Keratinocyte (primary cell): ENCODE measurements around the gene PDZD2. TPM values are rescaled to one million over a fixed set of nuclear protein-coding genes. Genes with fewer than 3 reads are reported as not detected.

ENCODE experiments used
- DNase-seq: peaks from one replicate; pipeline ENCODE4 v3.0.0-alpha.2; 2011; ENCODE audit warnings: low read depth, missing footprints, low spot score
- FAIRE-seq: peaks from 2 replicates; lab custom pipeline; 2011; peaks lifted over from hg19 to GRCh38; lab: Jason Lieb, UNC
- H2AFZ ChIP-seq: 2 replicates; pipeline ENCODE4 v1.6.0; 2012; ENCODE audit warnings: low read length, control low read depth, inconsistent platforms; ENCODE audit not compliant: control insufficient read depth
- H3K27ac ChIP-seq: 2 replicates; pipeline ENCODE4 v1.5.1; 2011; ENCODE audit warnings: low read length; ENCODE audit not compliant: control insufficient read depth, insufficient read depth
- H3K27me3 ChIP-seq: 3 replicates; pipeline ENCODE4 v1.6.0; 2011; ENCODE audit warnings: low read length; ENCODE audit not compliant: control insufficient read depth, insufficient read depth; ENCODE audit errors: extremely low read depth
- H3K36me3 ChIP-seq, 2 experiments: 2 replicates in 1 of 2; 3 replicates in 1 of 2; pipeline ENCODE4 v1.5.1; 2011; ENCODE audit warnings: low read length in 2 of 2, mild to moderate bottlenecking in 1 of 2; ENCODE audit not compliant: control insufficient read depth in 2 of 2, insufficient read depth in 2 of 2; ENCODE audit errors: extremely low read depth in 1 of 2
- H3K4me1 ChIP-seq: 3 replicates; pipeline ENCODE4 v1.5.1; 2011; ENCODE audit warnings: low read length; ENCODE audit not compliant: control insufficient read depth, insufficient read depth; ENCODE audit errors: extremely low read depth
- H3K4me2 ChIP-seq: 3 replicates; pipeline ENCODE4 v1.6.0; 2011; ENCODE audit warnings: low read depth, low read length; ENCODE audit not compliant: control insufficient read depth, insufficient read depth; ENCODE audit errors: extremely low read depth
- H3K4me3 ChIP-seq, 3 experiments: fragments of 200-600 bp in 1 of 3; sonication (generic) in 1 of 3; 2 replicates in 2 of 3; 3 replicates in 1 of 3; pipeline ENCODE4 v1.5.1; 2011 to 2016; ENCODE audit warnings: low read length in 3 of 3, mild to moderate bottlenecking in 3 of 3, control low read depth in 2 of 3, inconsistent platforms in 1 of 3, low read depth in 1 of 3, mixed read lengths in 1 of 3, mixed run types in 1 of 3, moderate library complexity in 1 of 3; ENCODE audit not compliant: control insufficient read depth in 2 of 3, insufficient read depth in 2 of 3; ENCODE audit errors: extremely low read depth in 1 of 3
- H3K79me2 ChIP-seq: 2 replicates; pipeline ENCODE4 v1.6.0; 2012; ENCODE audit warnings: low read length; ENCODE audit not compliant: control insufficient read depth, insufficient read depth
- H3K9ac ChIP-seq: 3 replicates; pipeline ENCODE4 v1.6.0; 2011; ENCODE audit warnings: low read length; ENCODE audit not compliant: control insufficient read depth, insufficient read depth; ENCODE audit errors: extremely low read depth
- H3K9me1 ChIP-seq: 3 replicates; pipeline ENCODE4 v1.6.0; 2011; ENCODE audit warnings: low read length; ENCODE audit not compliant: control insufficient read depth, insufficient read depth; ENCODE audit errors: extremely low read depth
- H3K9me3 ChIP-seq: 2 replicates; pipeline ENCODE4 v1.5.1; 2012; ENCODE audit warnings: low read depth, low read length; ENCODE audit not compliant: control insufficient read depth
- H4K20me1 ChIP-seq: 3 replicates; pipeline ENCODE4 v1.6.0; 2011; ENCODE audit warnings: low read length; ENCODE audit not compliant: control insufficient read depth, insufficient read depth; ENCODE audit errors: extremely low read depth
- EZH2 ChIP-seq: IDR thresholded peaks from one replicate; pipeline ENCODE4 v1.6.1; 2012; ENCODE audit warnings: inconsistent platforms, mild to moderate bottlenecking, low read length, moderate library complexity
- dilution Hi-C: fragments of 300-500 bp; cut with MboI; formaldehyde crosslinking; loops from one replicate; pipeline ENCODE4 v1.7.0; 2020; ENCODE audit warnings: low sequenced_read_pairs; ENCODE audit not compliant: extremely low pct_ligation_motif_present
- polyA plus RNA-seq, 5 experiments: library from polyadenylated mRNA; depleted of rRNA in 3 of 5; stranded (reverse) in 3 of 5; stranded (forward) in 1 of 5; unstranded in 1 of 5; fragments of >200 nt; gene quantifications; 1 replicate in 1 of 5; 2 replicates in 3 of 5; 3 replicates in 1 of 5; pipeline versions ENCODE4 v1.2.1 to v1.2.3, GENCODE V29; 2011 to 2012; ENCODE audit warnings: missing spikeins in 2 of 5, low read depth in 1 of 5, low replicate concordance in 1 of 5
- TF ChIP-seq, protein P1 (sequence below), 3 experiments: IDR thresholded peaks in 1 of 3; conservative IDR thresholded peaks in 1 of 3; optimal IDR thresholded peaks in 1 of 3; 2 replicates in 2 of 3; 3 replicates in 1 of 3; pipeline versions ENCODE3 to v1.5.1; 2011; ENCODE audit warnings: low read length in 3 of 3, mild to moderate bottlenecking in 3 of 3, moderate library complexity in 2 of 3, control low read depth in 1 of 3, inconsistent platforms in 1 of 3; ENCODE audit not compliant: insufficient read depth in 2 of 3; ENCODE audit errors: extremely low read depth in 1 of 3

The PDZD2 gene
- polyA plus RNA-seq, 1 donor (not counting 4 experiments of a cell fraction or from before 2014, with no cell fraction given), result 7.3 TPM

DNA sequence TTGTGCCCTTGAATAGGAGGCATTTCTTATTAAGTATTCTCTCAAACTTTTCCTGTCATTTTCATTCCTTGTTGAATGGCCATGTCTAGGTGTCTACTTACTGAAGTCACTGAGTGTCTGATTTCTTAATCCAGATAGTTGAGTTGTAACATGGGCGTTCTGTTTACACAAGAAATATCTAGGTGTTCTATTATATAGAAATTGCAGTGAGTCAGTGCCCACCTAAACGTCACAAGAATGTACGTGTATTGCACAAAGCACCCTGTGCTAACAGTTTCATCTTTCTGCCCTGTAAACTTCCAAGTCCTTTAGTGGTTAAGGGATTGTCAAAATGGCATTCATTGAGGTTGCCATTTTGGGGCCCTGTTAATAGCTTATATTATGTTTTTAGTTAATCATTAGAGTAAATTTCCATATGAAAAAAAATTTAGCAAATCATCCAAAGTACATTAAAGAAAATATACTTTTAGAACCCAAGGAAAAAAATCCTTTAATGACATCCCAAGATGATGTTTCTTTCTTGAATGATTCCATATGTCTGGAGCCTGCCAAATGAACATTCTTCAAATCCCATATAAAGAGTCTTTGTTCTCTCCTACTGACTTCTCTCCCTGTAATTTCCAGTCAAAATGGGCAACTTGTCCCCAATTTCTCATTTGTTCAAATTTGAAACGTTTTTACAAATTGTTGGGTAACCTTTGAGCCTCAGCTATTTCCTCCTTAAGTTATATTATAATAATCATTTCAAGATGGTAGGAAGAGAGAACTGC is 421.0 kb downstream of the PDZD2 start:
- H2AFZ ChIP-seq, result no peak overlapping the region
- no peaks in the 10 kb centered on the region for H4K20me1 ChIP-seq
- no peak for TF ChIP-seq EZH2
- TF ChIP-seq, protein P1, sequence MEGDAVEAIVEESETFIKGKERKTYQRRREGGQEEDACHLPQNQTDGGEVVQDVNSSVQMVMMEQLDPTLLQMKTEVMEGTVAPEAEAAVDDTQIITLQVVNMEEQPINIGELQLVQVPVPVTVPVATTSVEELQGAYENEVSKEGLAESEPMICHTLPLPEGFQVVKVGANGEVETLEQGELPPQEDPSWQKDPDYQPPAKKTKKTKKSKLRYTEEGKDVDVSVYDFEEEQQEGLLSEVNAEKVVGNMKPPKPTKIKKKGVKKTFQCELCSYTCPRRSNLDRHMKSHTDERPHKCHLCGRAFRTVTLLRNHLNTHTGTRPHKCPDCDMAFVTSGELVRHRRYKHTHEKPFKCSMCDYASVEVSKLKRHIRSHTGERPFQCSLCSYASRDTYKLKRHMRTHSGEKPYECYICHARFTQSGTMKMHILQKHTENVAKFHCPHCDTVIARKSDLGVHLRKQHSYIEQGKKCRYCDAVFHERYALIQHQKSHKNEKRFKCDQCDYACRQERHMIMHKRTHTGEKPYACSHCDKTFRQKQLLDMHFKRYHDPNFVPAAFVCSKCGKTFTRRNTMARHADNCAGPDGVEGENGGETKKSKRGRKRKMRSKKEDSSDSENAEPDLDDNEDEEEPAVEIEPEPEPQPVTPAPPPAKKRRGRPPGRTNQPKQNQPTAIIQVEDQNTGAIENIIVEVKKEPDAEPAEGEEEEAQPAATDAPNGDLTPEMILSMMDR (optimal IDR thresholded peaks at IDR 0.05 in 1 of 3, IDR thresholded peaks at IDR 0.05 in 1 of 3, conservative IDR thresholded peaks at IDR 0.05 in 1 of 3; ENCODE audit: extremely low read depth in 1 of 3, insufficient read depth in 2 of 3, low read length in 3 of 3), result no peak
- no peaks in the 10 kb centered on the region for H3K9me3 ChIP-seq
- H3K79me2 ChIP-seq, result no peaks in the 10 kb centered on the region
- H3K27me3 ChIP-seq, result no peaks in the 10 kb centered on the region
- DNase-seq (no peak), FAIRE-seq (no peak)
- H3K36me3 ChIP-seq, result peaks cover 0 to 10% of the 10 kb centered on the region in 2 experiments
- dilution Hi-C loops, result no loop called here
- H3K27ac ChIP-seq, result no peak overlapping the region
- H3K4me3 ChIP-seq, result no peak overlapping the region
- H3K9me1 ChIP-seq, result peaks cover 2% of the 10 kb centered on the region
- no peaks in the 10 kb centered on the region for H3K4me1 ChIP-seq
- H3K9ac ChIP-seq, result no peak overlapping the region
- no peak overlapping the region for H3K4me2 ChIP-seq

- no peaks in the 10 kb centered on the region for H3K79me2 ChIP-seq
- H4K20me1 ChIP-seq, result no peaks in the 10 kb centered on the region
- no peak overlapping the region for H2AFZ ChIP-seq
- DNase-seq (no peak), FAIRE-seq (no peak)
- dilution Hi-C loops, result no loop called here
- H3K9me3 ChIP-seq, result no peaks in the 10 kb centered on the region
- H3K4me2 ChIP-seq, result no peak overlapping the region
- H3K4me1 ChIP-seq, result no peaks in the 10 kb centered on the region
- H3K9ac ChIP-seq, result no peak overlapping the region
- H3K27me3 ChIP-seq, result no peaks in the 10 kb centered on the region
- peaks cover 0 to 10% of the 10 kb centered on the region in 2 experiments for H3K36me3 ChIP-seq
- H3K4me3 ChIP-seq, result no peak overlapping the region
- H3K9me1 ChIP-seq, result peaks cover 2% of the 10 kb centered on the region
- H3K27ac ChIP-seq, result no peak overlapping the region
- TF ChIP-seq, protein P1 (optimal IDR thresholded peaks at IDR 0.05 in 1 of 3, IDR thresholded peaks at IDR 0.05 in 1 of 3, conservative IDR thresholded peaks at IDR 0.05 in 1 of 3; ENCODE audit: extremely low read depth in 1 of 3, insufficient read depth in 2 of 3, low read length in 3 of 3), result no peak
- TF ChIP-seq EZH2, result no peak
Measured at GRCh38 chr5:32061236-32061635, 422.3 kb downstream of the PDZD2 start.
